GM18861 (cell line): ENCODE measurements around the gene NEURL1.
"Not testable (repeated sequence)": the region's sequence is repeated elsewhere in the genome, so short reads cannot be mapped to it uniquely, and the experiment has no call there.

Experiments
- ATAC-seq: cut with Tn5 transposase; IDR thresholded peaks from one replicate; pipeline ENCODE4 v1.9.1; 2021; ENCODE audit not compliant: unreplicated experiment

NEURL1 gene

GRCh38 chr10:103492655-103493261 lies 747 bp upstream of the NEURL1 start:
- no peak for ATAC-seq

- ATAC-seq = no peak
Measured at GRCh38 chr10:103493916-103494877, 692 bp downstream of the NEURL1 start.

- ATAC-seq = no peak
Measured at GRCh38 chr10:103495321-103495720, 1.8 kb downstream of the NEURL1 start.

DNA sequence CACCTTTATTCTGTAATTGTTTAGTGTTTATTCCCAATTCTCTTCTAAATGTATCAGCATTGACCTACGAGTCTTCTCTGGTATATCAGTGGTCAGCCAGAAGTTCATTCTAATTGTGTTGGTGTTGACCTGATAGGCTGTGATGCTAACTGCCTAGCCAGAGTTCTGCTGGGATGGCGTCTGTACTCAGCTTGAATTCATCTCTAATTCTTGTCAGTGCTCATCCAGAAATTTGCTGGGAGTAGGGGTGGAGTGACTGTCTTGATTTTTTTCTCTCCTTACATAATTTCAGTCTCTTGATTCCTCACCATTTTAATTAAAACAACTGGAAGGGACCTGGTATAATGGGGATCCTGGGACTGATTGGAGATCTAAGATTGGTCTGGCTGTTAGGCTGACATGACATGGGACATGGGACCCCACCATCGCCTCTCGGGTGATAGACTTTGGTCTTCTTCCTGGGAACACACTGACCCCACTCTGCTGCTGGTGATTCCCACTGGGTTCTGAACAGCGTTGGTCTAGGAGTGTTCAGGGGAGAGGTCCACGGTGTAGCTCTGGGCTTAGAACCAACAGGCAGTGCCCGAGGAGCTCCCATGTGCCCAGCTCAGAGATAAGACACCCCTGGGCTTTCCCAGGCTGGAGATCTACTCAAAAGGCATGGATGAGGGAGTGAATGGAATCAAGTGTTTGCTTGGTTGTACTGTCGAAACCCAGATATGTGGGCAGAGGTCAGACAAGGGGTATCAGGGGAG lies 3.8 kb downstream of the NEURL1 start:
- no peak for ATAC-seq

DNA sequence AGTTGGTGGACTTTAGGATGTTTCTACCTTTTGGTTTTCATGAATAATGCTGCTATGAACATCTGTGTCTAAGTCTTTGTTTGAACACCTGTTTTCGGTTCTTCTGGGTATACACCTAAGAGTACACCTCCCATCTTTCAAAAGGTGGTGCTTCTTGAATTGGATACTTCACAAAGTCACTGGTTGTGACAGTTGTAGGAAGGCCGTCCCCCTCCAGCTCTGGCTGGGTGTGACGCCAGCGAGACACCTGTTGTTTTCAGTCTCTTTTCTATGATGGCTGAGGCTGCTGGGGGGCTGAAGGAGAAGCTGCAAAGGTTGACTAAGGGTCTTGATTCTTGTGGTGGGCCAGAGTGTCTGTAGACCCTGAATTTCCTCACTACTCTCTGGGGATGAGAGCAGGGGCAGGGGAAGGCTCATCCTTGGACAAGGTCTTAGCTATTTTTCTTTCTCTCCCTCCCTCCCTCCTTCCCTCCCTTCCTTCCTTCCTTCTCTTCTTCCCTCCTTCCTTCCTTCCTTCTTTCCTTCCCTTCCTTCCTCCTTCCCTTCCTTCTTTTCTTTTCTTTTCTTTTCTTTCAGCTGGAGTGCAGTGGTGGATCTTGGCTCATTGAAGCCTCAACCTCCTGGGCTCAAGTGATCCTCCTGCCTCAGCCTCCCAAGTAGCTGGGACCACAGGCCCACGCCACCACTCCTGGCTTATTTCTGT lies 5.6 kb downstream of the NEURL1 start:
- no peak for ATAC-seq

- no peak for ATAC-seq
Measured at GRCh38 chr10:103499881-103500280, 6.4 kb downstream of the NEURL1 start.

GRCh38 chr10:103500481-103500880 lies 7.0 kb downstream of the NEURL1 start:
- ATAC-seq = no peak

DNA sequence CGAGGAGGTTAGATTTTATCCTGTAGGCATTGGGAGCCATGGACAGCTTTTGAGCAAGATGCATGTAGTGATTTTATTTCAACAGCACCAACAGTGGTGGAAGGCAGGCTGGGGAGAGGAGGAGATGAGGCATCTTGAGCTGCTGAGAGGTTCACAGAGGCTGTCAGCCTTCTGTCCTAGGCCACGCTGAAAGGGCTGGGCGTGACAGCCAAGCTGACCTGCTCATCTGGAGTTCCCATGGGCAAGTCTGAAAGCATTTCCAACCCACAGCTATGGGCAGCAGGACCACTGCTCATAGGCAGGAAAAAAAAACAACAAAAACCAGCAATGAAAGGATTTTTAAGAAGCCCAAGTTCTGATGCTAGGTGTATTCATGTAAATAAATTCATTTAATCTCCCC lies 7.7 kb downstream of the NEURL1 start:
- ATAC-seq = no peak

GRCh38 chr10:103502849-103503660 lies 9.6 kb downstream of the NEURL1 start:
- no peak for ATAC-seq

DNA sequence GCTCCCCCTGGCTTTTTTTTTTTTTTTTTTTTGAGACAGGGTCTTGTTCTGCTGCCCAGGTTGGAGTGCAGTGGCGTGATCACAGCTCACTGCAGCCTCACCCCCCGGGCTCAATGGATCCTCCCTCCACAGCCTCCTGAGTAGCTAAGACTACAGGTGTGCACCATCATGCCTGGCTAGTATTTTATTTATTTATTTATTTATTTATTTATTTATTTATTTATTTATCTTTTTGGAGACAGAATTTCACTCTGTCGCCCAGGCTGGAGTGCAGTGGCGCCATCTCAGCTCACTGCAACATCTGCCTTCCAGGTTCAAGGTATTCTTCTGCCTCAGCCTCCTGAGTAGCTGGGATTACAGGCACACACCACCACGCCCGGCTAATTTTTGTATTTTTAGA lies 10.3 kb downstream of the NEURL1 start:
- not testable (repeated sequence) for ATAC-seq

DNA sequence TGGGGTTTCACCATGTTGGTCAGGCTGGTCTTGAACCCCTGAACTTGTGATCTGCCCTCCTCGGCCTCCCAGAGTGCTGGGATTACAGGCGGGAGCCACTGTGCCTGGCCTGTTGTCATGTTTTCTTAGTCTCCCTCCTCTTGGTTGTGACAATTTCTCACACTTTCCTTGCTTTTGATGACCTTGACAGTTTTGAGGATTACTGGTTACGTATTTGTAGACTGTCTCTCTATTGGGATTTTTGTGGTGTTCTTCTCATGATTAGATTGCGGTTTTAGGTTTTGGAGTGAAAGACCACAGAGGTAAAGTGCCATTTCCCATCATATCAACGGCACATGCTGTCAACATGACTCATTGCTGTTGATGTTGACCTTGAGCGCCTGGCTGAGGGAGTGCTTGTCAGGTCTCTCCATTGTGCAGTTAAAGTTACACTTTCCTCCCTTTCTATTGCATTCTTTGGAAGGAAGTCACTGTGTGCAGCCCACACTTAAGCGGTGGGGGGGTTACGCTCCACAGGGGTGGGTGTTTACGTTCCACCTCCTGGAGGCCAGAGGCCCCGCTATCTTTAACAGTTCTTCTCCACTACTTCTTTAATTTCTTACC lies 10.8 kb downstream of the NEURL1 start:
- no peak for ATAC-seq

- no peak for ATAC-seq
Measured at GRCh38 chr10:103506061-103506460, 12.6 kb downstream of the NEURL1 start.

DNA sequence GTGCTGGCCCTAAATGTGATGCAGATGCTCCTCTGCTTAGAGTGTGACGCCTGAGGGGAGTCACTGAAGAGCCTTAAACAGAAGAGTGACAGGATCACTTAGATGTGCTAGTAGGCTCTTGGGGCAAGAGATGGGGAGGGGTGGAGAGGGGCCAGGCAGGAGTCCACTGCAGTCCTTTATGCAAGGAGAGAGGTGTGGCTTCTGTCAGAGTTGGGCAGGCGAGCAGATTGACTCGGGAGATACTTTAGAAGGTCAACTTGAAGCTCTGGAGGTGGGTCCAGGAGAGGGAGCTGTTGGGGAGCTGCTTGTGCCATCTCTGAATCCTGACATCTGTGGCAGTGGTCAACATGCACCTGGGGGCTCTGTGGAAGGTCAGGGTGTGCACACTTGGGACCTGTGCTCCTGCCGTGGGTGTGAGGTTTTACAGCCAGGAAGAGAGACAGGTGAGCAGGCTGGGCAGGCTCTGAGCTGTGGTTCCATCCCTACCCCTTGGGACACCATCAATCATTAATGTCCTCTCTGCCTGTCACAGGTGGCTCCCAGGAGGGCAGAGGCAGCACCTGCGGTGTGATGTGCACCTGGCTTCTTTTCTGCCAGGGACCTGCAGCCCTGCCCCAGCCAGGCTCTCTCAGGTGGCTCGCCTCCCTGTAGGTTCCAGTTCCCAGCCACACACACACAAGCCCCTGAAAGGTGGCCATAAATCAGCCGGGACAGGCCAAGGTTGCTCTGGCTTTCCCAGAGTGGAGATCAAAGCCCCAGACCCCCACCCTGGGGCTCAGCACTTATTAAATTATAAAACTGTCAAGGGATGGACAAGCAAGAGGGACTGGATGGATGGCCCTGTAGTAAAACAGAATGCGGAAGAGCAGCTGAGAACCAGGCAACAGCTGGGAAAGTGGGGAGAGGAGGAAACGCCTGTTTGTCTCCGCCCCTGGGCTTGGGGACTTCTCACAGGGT lies 14.0 kb downstream of the NEURL1 start:
- ATAC-seq = no peak

GRCh38 chr10:103510046-103510685 lies 16.7 kb downstream of the NEURL1 start:
- no peak for ATAC-seq

GRCh38 chr10:103510791-103511752 lies 17.6 kb downstream of the NEURL1 start:
- ATAC-seq = no peak

DNA sequence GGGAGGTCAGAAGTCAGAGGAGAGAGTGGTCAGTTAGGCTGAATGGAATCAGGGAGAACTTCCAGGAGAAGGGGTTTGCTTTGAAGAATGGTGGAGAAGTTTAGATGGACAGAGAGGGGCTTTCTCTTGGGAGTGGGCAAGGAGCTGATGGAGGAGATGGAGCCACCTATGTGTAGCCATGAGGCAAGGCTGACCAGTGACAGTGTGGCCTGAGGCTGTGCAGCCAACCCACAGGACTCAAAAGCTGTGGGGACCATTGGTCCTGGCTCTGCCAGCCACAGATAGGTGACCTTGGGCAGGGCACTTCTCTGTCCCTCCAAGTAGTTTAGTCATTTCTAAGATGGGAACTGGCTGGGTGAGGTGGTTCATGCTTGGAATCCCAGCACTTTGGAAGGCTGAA lies 18.7 kb downstream of the NEURL1 start:
- ATAC-seq = no peak
